ENCODE results near the gene GNG4. TPM values are rescaled to one million over a fixed set of nuclear protein-coding genes. Genes with fewer than 3 reads are reported as not detected.
"Not testable (repeated sequence)": the region's sequence is repeated elsewhere in the genome, so short reads cannot be mapped to it uniquely, and the experiment has no call there.

The GNG4 gene
- total RNA-seq, 4 donors from 2014 or later = 0.42 to 6.3 (median 0.98) TPM; not detected in 1

DNA sequence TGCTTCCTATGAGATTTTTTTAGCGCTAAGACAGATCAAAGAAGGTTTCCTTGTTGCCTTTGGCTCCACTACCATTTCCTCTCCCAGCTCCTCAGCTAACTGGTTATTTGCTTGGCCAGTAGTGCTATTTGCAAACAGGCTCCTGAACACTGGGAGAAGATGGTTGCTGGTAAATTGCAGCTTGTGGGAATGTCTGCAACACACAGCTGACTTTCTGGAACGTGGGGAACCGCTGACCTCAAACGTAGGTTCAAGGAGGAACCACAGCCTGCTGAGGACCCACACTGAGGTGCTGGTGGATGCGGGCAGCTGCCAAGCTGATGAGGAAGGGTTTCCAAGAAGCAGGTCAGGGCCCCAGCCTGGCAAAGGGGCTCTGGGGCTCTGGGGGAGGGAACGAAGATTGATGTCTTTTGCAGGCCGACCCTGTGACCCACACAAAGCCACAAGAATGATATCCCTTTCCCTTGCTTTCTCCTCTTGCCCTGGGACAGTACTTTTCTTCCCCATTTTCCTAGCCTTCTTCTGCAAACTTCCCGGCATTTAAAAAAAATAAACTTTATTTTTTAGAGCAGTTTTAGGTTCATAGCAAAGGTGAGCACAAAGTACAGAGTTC, 24.8 kb downstream of the GNG4 start:
- no peaks in the 10 kb centered on the region for H3K36me3 ChIP-seq
- H3K4me3 ChIP-seq = no peak overlapping the region
- DNase-seq (ENCODE audit: low spot score in 2 of 2) = no peak
- H3K4me1 ChIP-seq = peaks cover 0 to 23% (median 3%) of the 10 kb centered on the region in 4 donors
- 20 to 21% methylated on average over 8 of the region's 8 CpGs for WGBS, 2 donors
- no peak overlapping the region for H3K27ac ChIP-seq
- no peaks in the 10 kb centered on the region for H3K27me3 ChIP-seq
- TF ChIP-seq, protein P1, sequence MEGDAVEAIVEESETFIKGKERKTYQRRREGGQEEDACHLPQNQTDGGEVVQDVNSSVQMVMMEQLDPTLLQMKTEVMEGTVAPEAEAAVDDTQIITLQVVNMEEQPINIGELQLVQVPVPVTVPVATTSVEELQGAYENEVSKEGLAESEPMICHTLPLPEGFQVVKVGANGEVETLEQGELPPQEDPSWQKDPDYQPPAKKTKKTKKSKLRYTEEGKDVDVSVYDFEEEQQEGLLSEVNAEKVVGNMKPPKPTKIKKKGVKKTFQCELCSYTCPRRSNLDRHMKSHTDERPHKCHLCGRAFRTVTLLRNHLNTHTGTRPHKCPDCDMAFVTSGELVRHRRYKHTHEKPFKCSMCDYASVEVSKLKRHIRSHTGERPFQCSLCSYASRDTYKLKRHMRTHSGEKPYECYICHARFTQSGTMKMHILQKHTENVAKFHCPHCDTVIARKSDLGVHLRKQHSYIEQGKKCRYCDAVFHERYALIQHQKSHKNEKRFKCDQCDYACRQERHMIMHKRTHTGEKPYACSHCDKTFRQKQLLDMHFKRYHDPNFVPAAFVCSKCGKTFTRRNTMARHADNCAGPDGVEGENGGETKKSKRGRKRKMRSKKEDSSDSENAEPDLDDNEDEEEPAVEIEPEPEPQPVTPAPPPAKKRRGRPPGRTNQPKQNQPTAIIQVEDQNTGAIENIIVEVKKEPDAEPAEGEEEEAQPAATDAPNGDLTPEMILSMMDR (IDR thresholded peaks at IDR 0.05) = no peak
- peak in 1 of 2 donors; percentile 54 for TF ChIP-seq EP300 (IDR thresholded peaks at IDR 0.05)
- H3K9me3 ChIP-seq = no peaks in the 10 kb centered on the region

DNA sequence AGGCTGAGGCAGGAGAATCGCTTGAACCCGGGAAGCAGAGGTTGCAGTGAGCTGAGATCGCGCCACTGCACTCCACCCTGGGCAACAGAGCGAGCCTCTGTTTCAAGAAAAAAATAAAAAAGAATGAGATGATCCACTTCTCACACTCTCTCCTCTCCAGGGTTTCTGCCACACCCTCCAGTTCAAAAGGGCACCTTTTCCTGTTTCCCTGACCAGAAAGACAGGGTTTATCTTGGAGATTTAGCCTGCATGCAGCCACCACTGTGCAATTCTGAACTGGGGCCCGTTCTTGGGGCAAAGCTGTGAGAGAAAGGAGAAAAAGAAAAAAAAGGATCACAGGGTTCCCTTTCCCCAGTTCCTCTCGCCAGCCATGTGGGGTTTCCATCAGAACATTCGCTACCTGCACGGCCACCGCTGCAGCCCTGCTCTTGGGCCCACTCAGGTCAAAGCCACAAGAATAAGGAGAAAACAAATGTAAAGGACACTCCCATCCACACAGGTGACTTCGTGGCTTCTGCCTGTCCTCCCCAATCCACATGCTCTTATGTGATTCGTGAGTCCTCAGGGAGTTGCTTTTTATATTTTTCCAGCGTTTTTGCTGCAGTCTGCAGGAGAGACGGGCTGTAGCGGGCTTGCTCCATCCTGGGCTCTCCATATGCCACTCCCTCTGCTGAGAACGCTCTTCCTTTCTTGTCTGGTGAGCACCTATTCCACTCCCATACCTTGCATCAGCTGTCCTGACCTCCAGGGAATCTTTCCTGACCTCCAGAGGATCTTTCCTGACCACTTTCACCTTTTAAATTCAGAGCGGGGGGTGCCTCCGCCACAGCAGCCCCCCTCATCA, 26.4 kb downstream of the GNG4 start:
- H3K9me3 ChIP-seq = no peaks in the 10 kb centered on the region
- H3K36me3 ChIP-seq = no peaks in the 10 kb centered on the region
- no peaks in the 10 kb centered on the region for H3K27me3 ChIP-seq
- WGBS, 2 donors = 66 to 68% methylated on average over 18 of the region's 18 CpGs
- no peak for DNase-seq (ENCODE audit: low spot score in 2 of 2)
- H3K27ac ChIP-seq = no peak overlapping the region
- TF ChIP-seq, protein P1 (IDR thresholded peaks at IDR 0.05) = no peak
- TF ChIP-seq POLR2A (IDR thresholded peaks at IDR 0.05) (no peak), EP300 (IDR thresholded peaks at IDR 0.05) (no peak)
- H3K4me3 ChIP-seq = no peak overlapping the region
- peaks cover 0 to 23% (median 3%) of the 10 kb centered on the region in 4 donors for H3K4me1 ChIP-seq

DNA sequence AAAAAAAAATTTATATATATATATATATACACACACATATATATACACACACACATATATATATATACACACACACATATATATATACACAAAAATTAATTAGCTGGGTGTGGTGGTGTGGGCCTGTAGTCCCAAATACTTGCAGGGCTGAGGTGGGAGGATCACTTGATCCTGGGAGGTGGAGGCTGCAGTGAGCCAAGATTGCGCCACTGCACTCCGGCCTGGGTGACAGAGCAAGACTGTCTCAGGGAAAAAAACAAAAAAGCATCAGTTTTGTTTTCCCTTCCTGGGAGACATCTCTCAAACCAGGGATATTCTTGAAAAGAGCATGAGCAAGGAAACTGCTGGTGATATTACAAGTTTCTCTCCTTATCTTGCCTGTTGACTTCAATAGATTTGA, 30.4 kb downstream of the GNG4 start:
- H3K27me3 ChIP-seq; H3K9me3 ChIP-seq; H3K4me3 ChIP-seq; DNase-seq (ENCODE audit: low spot score in 2 of 2); H3K27ac ChIP-seq; H3K36me3 ChIP-seq: not testable (repeated sequence)
- peaks cover 0 to 12% (median 3%) of the 10 kb centered on the region in 4 donors for H3K4me1 ChIP-seq
- WGBS, 2 donors = 74 to 79% methylated on average over 2 of the region's 2 CpGs

DNA sequence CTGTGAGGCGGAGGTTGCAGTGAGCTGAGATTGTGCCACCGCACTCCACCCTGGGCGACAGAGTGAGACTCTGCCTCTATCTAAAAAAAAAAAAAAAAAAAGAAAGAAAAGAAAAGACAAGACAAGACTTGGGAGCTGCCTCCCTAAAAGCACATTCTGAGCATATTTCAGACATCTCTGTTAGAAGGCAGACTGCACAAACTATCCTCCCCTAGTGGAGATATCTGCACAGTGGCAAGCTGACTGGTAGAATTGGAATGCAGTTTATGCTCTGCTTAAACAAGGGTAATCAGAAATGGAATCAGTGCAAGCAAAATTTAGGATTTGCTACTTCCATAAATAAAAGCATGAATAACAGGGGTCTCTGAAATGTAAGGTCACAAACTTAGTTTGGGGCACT, 31.8 kb downstream of the GNG4 start:
- WGBS, 2 donors = 89 to 95% methylated on average over 3 of the region's 3 CpGs
- Histone ChIP-seq H3K4me3 (no peak overlapping the region), H3K9me3 (no peaks in the 10 kb centered on the region), H3K27ac (no peak overlapping the region), H3K36me3 (no peaks in the 10 kb centered on the region), H3K27me3 (no peaks in the 10 kb centered on the region), H3K4me1 (peaks cover 0 to 6% (median 0%) of the 10 kb centered on the region in 4 donors)
- TF ChIP-seq EP300 (IDR thresholded peaks at IDR 0.05) (no peak), POLR2A (IDR thresholded peaks at IDR 0.05) (no peak)
- TF ChIP-seq, protein P1 (IDR thresholded peaks at IDR 0.05) = no peak
- DNase-seq (ENCODE audit: low spot score in 2 of 2) = no peak

DNA sequence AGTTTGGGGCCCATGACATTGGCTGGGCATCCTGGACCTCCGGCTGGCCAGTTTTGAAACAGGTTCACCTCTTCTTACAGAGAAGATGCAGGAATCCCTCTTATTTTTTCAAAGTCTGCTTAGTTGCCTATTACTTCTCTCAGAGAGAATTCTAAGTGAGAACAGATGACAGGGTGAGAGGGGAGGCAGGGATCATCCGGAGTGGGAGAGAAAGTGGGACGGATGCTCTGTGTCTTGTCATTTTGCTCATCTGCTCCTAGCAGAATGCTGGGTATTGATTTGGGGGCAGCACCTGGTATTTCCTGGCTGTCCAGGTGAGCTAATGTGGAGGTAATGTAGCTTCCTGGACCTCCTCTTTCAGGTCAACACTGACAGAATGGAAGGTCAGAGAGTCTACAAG, 32.4 kb downstream of the GNG4 start:
- Histone ChIP-seq H3K27ac (no peak overlapping the region), H3K36me3 (no peaks in the 10 kb centered on the region), H3K4me3 (no peak overlapping the region), H3K27me3 (no peaks in the 10 kb centered on the region), H3K9me3 (no peaks in the 10 kb centered on the region), H3K4me1 (no peaks in the 10 kb centered on the region)
- TF ChIP-seq POLR2A (IDR thresholded peaks at IDR 0.05) = no peak
- WGBS, 2 donors = 77 to 85% methylated on average over 3 of the region's 3 CpGs
- DNase-seq (ENCODE audit: low spot score in 2 of 2) = no peak

DNA sequence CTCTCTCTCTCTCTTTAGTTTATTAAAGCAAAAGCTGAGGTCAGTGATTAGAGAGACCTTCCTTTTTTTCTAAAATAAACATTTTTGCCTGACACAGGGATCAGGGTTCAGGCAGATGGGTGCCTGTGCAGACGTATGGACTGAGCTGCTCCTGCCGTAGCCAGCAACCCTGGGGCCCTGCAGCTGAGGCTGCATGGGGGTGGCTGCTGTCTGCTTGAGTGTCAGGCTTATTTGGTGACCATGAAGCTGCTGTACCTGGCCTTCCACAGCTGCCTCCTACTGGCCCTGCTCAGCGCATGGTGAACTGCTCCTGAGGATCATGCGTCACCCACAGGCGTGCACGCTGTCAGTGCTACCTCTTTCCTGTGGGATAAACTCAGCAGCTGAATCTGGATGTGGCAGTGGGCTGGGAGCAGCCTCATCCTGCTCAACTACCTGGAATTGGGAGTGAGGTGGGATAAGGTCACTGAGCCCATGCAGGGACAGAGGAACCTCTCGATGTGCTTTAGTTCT, 35.1 kb downstream of the GNG4 start:
- no peaks in the 10 kb centered on the region for H3K36me3 ChIP-seq
- 72 to 87% methylated on average over 7 of the region's 7 CpGs for WGBS, 2 donors
- H3K4me3 ChIP-seq = no peak overlapping the region
- TF ChIP-seq, protein P1 (IDR thresholded peaks at IDR 0.05) = no peak
- TF ChIP-seq POLR2A (IDR thresholded peaks at IDR 0.05) (no peak), EP300 (IDR thresholded peaks at IDR 0.05) (no peak)
- no peaks in the 10 kb centered on the region for H3K9me3 ChIP-seq
- H3K4me1 ChIP-seq = no peaks in the 10 kb centered on the region
- no peaks in the 10 kb centered on the region for H3K27me3 ChIP-seq
- H3K27ac ChIP-seq = no peak overlapping the region
- DNase-seq (ENCODE audit: low spot score in 2 of 2) = no peak

Measured in tibial nerve (tissue), 4 donors.